Measurements from ENCODE around the gene ATP5F1E.
"Not testable (repeated sequence)": the region's sequence is repeated elsewhere in the genome, so short reads cannot be mapped to it uniquely, and the experiment has no call there.

Gene ATP5F1E

DNA sequence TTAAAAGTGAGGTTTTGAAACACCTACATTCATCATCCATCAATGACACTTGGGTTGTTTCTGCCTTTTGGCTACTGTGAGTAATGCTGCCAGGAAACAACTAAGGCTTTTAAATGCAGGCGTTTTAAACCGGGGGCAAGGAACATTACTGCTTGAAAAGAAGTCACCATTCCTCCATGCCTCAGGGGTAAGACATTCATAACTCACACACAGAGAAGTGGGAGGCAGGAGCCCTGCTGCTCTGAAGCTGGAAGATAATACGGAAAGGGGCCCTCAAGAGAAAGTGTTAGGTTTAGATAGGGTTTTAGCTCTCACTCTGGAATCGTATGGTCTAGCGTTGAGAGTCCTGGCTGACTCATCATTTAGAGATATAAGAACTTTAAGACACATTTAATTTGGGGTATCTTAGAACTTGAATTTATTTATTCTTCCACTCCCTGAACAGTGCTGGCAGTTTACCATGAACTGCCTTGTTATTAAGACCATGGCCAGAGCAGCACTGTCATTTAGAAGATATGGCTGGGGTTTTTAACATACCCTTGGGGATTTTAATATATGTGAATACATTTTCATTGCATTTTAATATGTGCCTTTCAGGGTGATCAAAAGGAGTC, 11.1 kb downstream of the ATP5F1E start:
- H3K4me3 ChIP-seq (ENCODE audit: low read length), result no peak overlapping the region
- no peak for TF ChIP-seq ZNF274 (IDR thresholded peaks at IDR 0.05; ENCODE audit: low read depth, low read length)

DNA sequence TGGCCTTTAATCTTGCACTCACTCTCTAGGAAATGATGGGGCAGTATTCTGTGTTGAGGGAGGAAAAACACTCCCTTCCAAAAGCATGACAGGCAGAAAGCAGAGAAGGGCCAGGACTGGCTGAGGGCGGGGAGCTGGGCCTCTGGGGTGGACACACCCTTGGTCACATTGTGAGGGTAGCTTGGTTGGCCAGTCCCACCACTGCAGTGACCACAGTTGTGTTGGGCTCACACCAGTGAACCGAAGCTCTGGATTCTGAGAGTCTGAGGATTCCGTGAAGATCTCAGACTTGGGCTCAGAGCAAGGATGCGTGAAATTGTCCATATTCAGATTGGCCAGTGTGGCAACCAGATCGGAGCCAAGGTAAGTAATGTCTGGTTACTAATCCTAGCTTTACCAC, 12.9 kb downstream of the ATP5F1E start, which contains the start of gene TUBB1:
TUBB1 (plus strand) TSS at position 213 of the 400 bp plus-strand sequence; CDS start at position 307, 94 bp downstream.
- H3K4me3 ChIP-seq (ENCODE audit: low read length), result no peak within 1 kb of the TSS
- TF ChIP-seq ZNF274 (IDR thresholded peaks at IDR 0.05; ENCODE audit: low read depth, low read length), result no peak

DNA sequence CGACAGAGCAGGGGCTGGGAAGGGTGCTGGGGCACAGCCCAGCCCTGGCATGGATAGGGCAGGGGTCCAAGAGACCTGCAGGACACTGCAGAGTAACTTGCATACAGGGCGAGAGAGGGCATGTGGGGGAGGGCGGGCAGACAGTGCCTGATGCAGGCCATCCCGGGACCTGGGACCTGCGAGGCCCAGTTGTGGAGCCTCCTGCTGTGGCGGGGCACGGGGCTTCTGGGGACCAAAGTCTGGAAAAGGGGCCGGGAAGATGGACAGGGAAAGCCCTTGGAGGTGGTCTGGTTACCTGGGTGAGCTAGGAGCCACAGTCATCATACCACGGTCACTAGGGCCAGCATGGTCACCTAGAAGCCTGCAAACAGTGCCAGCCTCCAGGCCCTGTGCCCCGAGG, 13.3 kb downstream of the ATP5F1E start:
- H3K4me3 ChIP-seq (ENCODE audit: low read length), result no peak overlapping the region
- TF ChIP-seq ZNF274 (IDR thresholded peaks at IDR 0.05; ENCODE audit: low read depth, low read length), result no peak

DNA sequence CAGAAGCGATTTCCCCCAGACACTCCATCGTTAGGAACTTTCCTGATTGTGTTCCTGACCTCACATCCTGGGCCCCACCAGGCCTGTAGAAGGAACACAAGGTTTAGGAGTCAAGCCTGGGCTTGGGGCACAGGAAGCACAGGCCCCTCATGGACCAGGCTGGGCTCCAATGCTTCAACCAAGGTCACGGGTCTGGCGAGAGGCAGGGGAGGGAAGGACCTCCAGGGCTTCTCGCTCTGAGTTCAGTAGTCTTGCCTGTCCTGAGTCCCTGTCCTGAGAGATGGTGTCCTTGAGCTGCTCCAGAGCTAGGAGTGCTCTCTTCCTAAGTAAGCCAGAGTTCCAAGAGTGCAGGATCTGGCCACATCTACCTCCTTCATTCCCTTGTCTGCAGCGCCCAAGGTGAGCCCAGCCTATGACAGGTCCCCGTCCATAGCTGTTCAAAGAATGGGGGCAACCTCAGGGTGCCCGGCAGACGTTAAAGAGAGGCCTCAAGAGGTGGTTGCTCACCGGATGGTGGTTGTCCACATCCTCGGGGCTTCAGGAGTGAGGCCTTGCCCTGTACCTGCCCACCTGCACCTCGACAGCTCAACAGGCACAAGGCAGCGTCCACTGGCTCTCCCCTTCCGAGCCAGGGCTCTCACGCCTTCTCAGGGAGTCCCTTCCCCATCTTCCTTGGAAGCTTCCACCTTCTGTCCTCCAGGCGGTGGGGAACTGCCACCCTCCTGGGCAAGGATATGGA, 14.5 kb downstream of the ATP5F1E start:
- H3K4me3 ChIP-seq (ENCODE audit: low read length), result no peak overlapping the region
- TF ChIP-seq ZNF274 (IDR thresholded peaks at IDR 0.05; ENCODE audit: low read depth, low read length), result no peak

DNA sequence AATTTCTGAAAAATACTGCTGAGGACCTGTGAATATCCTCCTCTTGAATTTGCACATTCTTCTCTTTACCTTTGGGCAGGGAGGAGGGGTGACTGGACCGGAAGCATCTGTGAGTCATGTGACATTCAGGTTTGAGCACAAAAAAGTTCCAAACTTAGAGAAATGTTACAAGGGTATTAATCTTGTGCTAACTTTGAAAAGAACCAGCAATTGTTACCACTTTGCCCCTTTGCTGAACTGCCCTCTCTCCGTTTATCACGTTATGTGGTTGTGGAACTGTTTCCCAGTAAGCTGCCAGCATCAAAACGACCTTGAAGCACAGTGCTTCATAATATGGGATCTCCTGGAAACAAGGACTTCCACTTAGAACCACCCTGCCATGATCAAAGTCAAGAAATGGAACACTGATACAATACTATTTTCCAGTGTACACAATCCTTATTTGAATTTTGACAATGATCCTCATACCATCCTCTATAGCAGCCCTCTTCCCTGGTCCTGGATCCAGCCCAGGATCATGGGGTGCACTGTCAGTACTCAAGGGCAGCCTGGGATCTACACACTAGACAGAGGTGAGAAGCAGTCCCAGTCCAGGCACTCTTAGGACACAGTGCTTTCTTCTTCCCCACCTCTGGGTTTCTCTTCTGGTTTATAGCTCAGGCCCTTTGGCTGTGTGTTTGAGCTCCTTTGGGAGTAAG, 15.2 kb downstream of the ATP5F1E start:
- no peak for TF ChIP-seq ZNF274 (IDR thresholded peaks at IDR 0.05; ENCODE audit: low read depth, low read length)

DNA sequence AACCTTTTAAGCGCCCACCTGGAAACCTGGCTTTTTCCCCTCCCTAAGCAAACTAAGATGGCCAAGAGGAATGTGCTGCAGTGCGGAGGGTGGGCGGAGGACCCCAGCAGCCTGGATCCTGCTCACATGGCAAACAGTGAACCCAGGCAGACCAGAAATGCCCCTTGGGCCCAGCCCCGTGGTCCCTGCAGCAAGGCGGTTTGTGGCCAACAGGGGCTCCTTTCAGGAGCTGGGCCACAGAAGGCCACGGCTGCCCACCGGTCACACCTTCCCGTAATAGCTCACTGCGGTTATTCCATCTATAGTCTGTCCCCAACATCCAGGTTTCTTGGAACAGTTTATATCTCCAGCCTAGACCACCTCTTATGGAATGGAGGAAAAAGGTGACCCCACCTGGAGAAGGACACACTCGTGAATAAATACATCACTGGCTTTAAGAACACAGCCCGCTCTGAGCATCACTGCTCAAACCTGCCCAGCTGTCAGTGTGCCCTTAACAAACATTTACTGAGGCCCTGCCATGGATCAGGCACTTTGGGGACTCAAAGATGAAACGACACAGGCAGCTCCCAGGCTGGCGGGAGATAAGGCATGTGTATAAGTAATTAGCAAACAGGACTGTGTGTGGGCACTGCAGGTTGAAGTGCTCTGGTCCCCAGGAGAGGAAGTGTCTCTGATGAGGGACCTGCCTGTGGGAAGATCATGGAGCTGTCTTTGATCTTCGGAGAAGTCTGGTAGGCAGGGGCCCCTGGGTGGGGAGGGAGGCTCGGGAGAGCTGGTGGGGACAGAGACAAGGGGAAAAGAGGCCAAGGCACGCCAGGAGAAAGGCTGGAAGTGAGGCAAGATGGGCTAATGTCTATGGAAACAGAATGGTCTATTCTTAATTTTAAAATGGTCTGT, 16.1 kb downstream of the ATP5F1E start:
- no peak for TF ChIP-seq ZNF274 (IDR thresholded peaks at IDR 0.05; ENCODE audit: low read depth, low read length)
- no peak overlapping the region for H3K4me3 ChIP-seq (ENCODE audit: low read length)

More for the DNA sequence above, 15.2 kb downstream of the ATP5F1E start:
- H3K4me3 ChIP-seq (ENCODE audit: low read length), result no peak overlapping the region

DNA sequence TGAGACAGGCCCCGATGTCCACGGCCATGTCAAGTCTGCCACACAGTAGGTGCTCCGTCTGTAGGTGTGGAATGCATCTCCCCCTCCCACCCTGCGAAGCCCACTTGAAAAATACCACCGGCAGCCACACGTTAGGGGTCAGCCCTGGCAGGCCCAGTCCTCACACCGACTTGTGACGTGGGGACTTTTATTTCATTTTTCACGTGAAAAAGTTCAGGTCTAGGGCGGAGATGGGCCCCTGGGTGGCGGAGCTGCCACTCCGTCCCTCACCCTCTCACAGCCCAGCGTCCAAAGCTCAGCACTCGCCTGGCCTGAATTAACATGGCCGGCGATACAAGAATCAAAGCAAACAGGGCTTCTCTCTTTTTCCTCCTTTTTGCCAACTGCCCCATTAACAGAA, 16.7 kb downstream of the ATP5F1E start:
- H3K4me3 ChIP-seq (ENCODE audit: low read length), result no peak overlapping the region
- TF ChIP-seq ZNF274 (IDR thresholded peaks at IDR 0.05; ENCODE audit: low read depth, low read length), result no peak

DNA sequence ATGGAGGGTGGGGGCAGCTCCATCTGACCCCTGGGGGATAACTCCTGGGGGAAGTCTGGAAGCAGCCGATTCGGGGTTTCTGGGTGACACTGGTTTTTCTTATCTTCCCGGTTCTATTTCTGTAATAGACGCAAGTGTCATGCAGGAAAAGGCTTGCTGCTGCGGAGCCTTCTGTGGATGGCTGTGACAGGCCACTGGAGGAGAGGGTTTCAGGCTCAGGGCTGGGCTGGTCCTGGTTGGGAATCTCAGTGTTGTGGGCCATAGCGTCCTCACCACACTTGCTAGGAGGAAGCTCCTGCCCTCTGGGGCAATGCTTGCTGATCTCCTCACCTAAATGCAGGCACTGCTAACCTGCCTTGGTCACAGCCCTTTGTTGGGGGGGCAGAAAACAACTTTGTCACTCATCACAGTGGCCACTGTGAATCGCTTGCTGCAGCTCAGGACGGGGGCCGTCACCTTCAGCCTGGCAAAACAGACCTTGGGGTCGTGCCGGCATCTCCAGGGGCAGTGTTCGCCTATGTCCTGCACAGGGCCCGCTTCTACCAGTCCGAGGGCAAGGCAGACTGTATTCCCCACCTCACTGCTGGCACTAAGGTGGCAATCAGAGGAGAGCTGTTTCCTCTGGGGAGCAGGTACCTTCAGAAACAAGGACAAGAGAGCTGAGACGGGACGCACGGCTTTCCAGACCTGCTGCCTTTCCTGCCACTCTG, 17.3 kb downstream of the ATP5F1E start:
- H3K4me3 ChIP-seq (ENCODE audit: low read length), result no peak overlapping the region
- TF ChIP-seq ZNF274 (IDR thresholded peaks at IDR 0.05; ENCODE audit: low read depth, low read length), result no peak

DNA sequence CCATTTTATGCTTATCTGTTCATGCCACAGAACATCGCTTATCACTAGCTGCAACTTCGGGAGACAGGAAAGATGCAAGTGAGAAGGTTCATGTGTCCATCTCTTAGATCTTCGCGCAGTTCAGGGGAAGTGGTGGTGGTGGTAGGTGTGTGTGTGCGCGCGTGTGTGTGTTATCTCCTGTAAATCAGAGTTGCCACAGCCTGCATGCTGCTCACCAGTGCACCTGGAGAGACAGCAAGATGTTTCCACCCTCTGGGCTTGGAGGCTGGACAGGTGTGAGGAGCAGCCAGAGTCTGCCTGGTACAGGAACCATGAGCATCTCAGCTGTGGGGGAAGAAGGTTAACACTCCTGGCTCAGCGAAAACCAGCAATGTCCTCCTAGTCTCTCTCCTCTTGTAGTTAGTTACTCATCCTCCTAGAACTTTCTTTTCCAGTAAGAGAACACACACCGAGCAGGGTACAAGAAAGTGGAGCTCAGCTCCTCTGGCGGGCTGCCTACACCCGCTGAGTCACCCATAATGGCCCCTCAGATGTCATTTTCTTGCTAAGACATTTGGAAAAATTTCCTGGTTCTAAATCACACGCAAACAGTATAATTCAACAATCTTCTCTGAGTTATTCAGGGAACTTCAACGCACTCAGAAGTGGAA, 18.1 kb downstream of the ATP5F1E start:
- no peak overlapping the region for H3K4me3 ChIP-seq (ENCODE audit: low read length)
- no peak for TF ChIP-seq ZNF274 (IDR thresholded peaks at IDR 0.05; ENCODE audit: low read depth, low read length)

DNA sequence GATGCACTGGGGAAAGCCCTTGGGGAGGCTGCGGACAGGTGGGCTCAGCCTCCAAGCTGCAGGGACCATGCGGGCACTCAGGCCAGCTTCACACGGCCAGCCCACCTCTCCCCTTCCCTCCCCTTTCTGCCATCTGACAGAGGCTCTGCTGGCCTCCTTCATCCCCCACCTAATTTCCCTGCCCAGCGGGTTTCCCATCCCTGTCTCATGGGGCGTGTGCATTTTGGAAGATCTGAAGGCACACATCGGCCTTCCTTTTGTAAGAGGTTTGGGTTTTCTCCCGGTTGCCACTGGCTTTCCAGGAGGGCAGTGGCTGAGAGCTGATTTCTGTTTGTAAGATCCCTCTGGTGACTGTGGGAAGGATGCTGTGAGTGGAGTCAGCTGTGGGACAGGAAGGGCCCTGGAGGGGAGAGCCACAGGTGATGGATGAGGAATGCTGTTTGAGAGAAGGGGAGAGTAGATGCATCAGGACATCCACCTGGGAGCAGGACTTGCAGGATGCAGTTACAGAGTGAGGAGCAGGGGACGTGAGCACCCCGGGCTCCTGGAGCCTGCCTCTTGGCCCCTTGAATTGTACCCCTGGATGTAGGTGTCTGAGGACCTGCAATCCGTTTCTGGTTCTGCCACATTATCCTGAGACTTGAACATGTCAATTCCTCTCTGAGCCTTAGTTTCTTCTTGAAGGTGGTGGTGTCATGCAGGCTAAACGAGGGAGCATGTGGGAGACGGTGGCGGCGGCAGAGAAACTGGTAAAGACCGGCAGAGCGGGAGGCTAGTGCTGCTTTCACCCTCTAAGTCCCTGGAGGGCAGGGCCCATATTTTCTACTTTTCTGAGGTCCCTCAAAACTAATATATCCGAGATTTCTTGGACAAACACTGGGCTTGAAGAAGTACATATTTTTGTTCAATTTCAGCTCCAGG, 18.8 kb downstream of the ATP5F1E start:
- no peak overlapping the region for H3K4me3 ChIP-seq (ENCODE audit: low read length)

DNA sequence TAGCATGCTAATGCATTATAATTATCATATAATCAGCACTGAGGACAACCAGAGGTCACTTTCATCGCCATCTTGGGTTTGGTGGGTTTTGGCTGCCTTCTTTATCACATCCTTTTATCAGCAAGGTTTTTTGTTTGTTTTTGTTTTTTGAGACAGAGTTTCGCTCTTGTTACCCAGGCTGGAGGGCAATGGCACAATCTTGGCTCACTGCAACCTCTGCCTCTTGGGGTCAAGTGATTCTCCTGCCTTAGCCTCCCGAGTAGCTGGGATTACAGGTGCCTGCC, 20.3 kb downstream of the ATP5F1E start:
- H3K4me3 ChIP-seq (ENCODE audit: low read length), result not testable (repeated sequence)

More for the DNA sequence above, 18.8 kb downstream of the ATP5F1E start:
- no peak for TF ChIP-seq ZNF274 (IDR thresholded peaks at IDR 0.05; ENCODE audit: low read depth, low read length)

Measured in GM08714 (cell line).